Natural killer cell (primary cell): ENCODE measurements around the gene RAPGEF1. TPM values are rescaled to one million over a fixed set of nuclear protein-coding genes. Genes with fewer than 3 reads are reported as not detected.

Experiments
- ATAC-seq, 3 donors: fragments of 150-1000 bp in 2 of 3; fragments of 200-7000 bp in 1 of 3; cut with Tn5 transposase; 1 replicate in 1 of 3; 2 replicates in 2 of 3; pipeline ENCODE4 v1.10.0; 2021; ENCODE audit warnings: mild to moderate bottlenecking in 2 of 3, moderate library complexity in 2 of 3
- DNase-seq, 2 donors: peaks; one replicate each; pipeline versions ENCODE4 v3.0.0 to v3.0.0-alpha.2; 2013 to 2021; ENCODE audit warnings: mixed read lengths in 1 of 2
- H3K27ac ChIP-seq: one replicate; pipeline ENCODE4 v1.5.1; 2013; ENCODE audit warnings: mild to moderate bottlenecking, low read length
- H3K27me3 ChIP-seq: one replicate; pipeline ENCODE4 v1.6.1; 2013; ENCODE audit warnings: low read length; ENCODE audit not compliant: control insufficient read depth, insufficient read depth
- H3K36me3 ChIP-seq: one replicate; pipeline ENCODE4 v1.6.1; 2013; ENCODE audit warnings: low read length; ENCODE audit not compliant: control insufficient read depth, insufficient read depth
- H3K4me1 ChIP-seq: one replicate; pipeline ENCODE4 v1.6.1; 2013; ENCODE audit warnings: low read length; ENCODE audit not compliant: control insufficient read depth, insufficient read depth
- H3K4me3 ChIP-seq: one replicate; pipeline ENCODE4 v1.5.1; 2013; ENCODE audit warnings: low read length
- H3K9me3 ChIP-seq: one replicate; pipeline ENCODE4 v1.6.1; 2013; ENCODE audit warnings: low read length; ENCODE audit not compliant: control insufficient read depth, insufficient read depth
- H3K27ac Mint-ChIP-seq, 2 donors: one replicate each; pipeline ENCODE4 v1.8.0; 2022; ENCODE audit warnings: mild to moderate bottlenecking in 2 of 2, mixed read lengths in 2 of 2, moderate library complexity in 1 of 2
- H3K27me3 Mint-ChIP-seq, 2 donors: one replicate each; pipeline ENCODE4 v1.8.0; 2022; ENCODE audit warnings: low read depth in 2 of 2, mixed read lengths in 2 of 2
- H3K36me3 Mint-ChIP-seq: one replicate; pipeline ENCODE4 v1.8.0; 2022; ENCODE audit warnings: mixed read lengths
- H3K4me1 Mint-ChIP-seq, 2 donors: one replicate each; pipeline ENCODE4 v1.8.0; 2022; ENCODE audit warnings: mixed read lengths in 2 of 2
- H3K4me3 Mint-ChIP-seq: one replicate; pipeline ENCODE4 v1.8.0; 2022; ENCODE audit warnings: mild to moderate bottlenecking, moderate library complexity, mixed read lengths
- H3K9me3 Mint-ChIP-seq, 2 donors: one replicate each; pipeline ENCODE4 v1.8.0; 2022; ENCODE audit warnings: mixed read lengths in 2 of 2
- CTCF ChIP-seq: fragments of 200-600 bp; IDR thresholded peaks from one replicate; pipeline ENCODE4 v1.8.0; 2022; ENCODE audit warnings: antibody characterized with exemption
- WGBS: methylation state at CpG from one replicate; pipeline ENCODE4 v1.1.7; 2013; ENCODE audit warnings: missing lambda C conversion rate; ENCODE audit not compliant: insufficient coverage; 5-methylcytosine and 5-hydroxymethylcytosine counted together
- intact Hi-C: fragments of 100-400 bp; cut with micrococcal nuclease; formaldehyde crosslinking; loops from one replicate; pipeline ENCODE4 v1.14.2; 2022
- total RNA-seq, 4 donors: library from RNA; stranded (reverse); fragments of 120-200 nt in 1 of 4; gene quantifications; one replicate each; pipeline versions ENCODE4 v1.2.3 to v1.2.4, GENCODE V29; 2013 to 2022

RAPGEF1 gene
- total RNA-seq, 3 donors from 2014 or later (not counting 1 experiment from before 2014, with no cell fraction given) = 210 to 224 (median 222) TPM

GRCh38 chr9:131657940-131658339, 81.9 kb downstream of the RAPGEF1 start:
- Histone ChIP-seq H3K4me3 (no peak overlapping the region), H3K9me3 (no peaks in the 10 kb centered on the region), H3K4me1 (peaks cover 57% of the 10 kb centered on the region), H3K36me3 (peaks cover 3% of the 10 kb centered on the region), H3K27me3 (no peaks in the 10 kb centered on the region), H3K27ac (peak overlapping the region; percentile 64)
- WGBS = 96% methylated on average over 5 of the region's 5 CpGs
- peak overlapping the region; percentile 65 for H3K4me3 Mint-ChIP-seq
- no peak for TF ChIP-seq CTCF
- peak overlapping the region; percentile 92 to 93 for H3K27ac Mint-ChIP-seq
- no peaks in the 10 kb centered on the region for H3K27me3 Mint-ChIP-seq
- no peaks in the 10 kb centered on the region for H3K36me3 Mint-ChIP-seq
- DNase-seq = no peak
- H3K9me3 Mint-ChIP-seq = no peaks in the 10 kb centered on the region
- intact Hi-C loops = loop anchor here (2.0 kb wide), 1 partner anchor 67 kb away; no protein-coding TSS in a partner anchor
- no peak for ATAC-seq
- peaks cover 66 to 71% of the 10 kb centered on the region in 2 donors for H3K4me1 Mint-ChIP-seq

DNA sequence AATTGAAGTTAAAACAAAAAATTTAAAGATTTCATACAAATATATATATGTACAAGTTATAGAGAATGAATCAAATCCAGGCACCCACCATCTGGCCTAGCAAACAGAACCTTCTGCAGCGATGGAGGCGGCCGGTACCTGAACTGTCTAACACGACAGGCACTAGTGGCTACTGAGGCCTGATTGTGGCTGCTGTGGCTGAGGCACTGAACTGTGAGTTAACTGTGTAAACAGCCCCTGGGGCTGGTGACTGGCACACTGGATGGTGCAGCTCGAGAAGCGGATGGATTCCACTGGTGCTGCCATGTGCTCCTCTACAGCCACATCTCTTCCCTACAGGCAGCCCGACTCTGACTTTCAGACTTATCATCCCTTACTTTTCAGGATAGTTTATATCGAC, 82.4 kb downstream of the RAPGEF1 start:
- Mint-ChIP-seq H3K27ac (peak overlapping the region; percentile 92 to 93), H3K9me3 (no peaks in the 10 kb centered on the region), H3K4me3 (peak overlapping the region; percentile 68), H3K27me3 (no peaks in the 10 kb centered on the region), H3K36me3 (no peaks in the 10 kb centered on the region), H3K4me1 (peaks cover 64 to 68% of the 10 kb centered on the region in 2 donors)
- WGBS = 42% methylated on average over 8 of the region's 8 CpGs
- Histone ChIP-seq H3K36me3 (peaks cover 3% of the 10 kb centered on the region), H3K27me3 (no peaks in the 10 kb centered on the region), H3K4me1 (peaks cover 54% of the 10 kb centered on the region), H3K27ac (peak overlapping the region; percentile 64), H3K9me3 (no peaks in the 10 kb centered on the region), H3K4me3 (no peak overlapping the region)
- no peak for TF ChIP-seq CTCF
- intact Hi-C loops = loop anchor here (2.0 kb wide), 1 partner anchor 67 kb away; no protein-coding TSS in a partner anchor
- peak in 1 of 2 donors; percentile 44 for DNase-seq
- ATAC-seq = peak in 1 of 3 donors; percentile 36

- peaks cover 59 to 64% of the 10 kb centered on the region in 2 donors for H3K4me1 Mint-ChIP-seq
- H3K27ac ChIP-seq = peak overlapping the region; percentile 64
- H3K36me3 ChIP-seq = peaks cover 3% of the 10 kb centered on the region
- H3K27ac Mint-ChIP-seq = peak overlapping the region; percentile 92 to 93
- no peaks in the 10 kb centered on the region for H3K27me3 ChIP-seq
- 38% methylated on average over 7 of the region's 9 CpGs for WGBS
- peak; percentile 11 to 36 (median 13) for ATAC-seq
- peak in 1 of 2 donors; percentile 72 for DNase-seq
- H3K4me3 Mint-ChIP-seq = peak overlapping the region; percentile 68
- H3K4me1 ChIP-seq = peaks cover 50% of the 10 kb centered on the region
- no peaks in the 10 kb centered on the region for H3K27me3 Mint-ChIP-seq
- TF ChIP-seq CTCF = no peak
- H3K36me3 Mint-ChIP-seq = no peaks in the 10 kb centered on the region
- no peaks in the 10 kb centered on the region for H3K9me3 ChIP-seq
- no peak overlapping the region for H3K4me3 ChIP-seq
- no peaks in the 10 kb centered on the region for H3K9me3 Mint-ChIP-seq
- intact Hi-C loops = loop anchor here (2.0 kb wide), 1 partner anchor 66 kb away; no protein-coding TSS in a partner anchor
Measured at GRCh38 chr9:131657037-131657377, 82.9 kb downstream of the RAPGEF1 start.
